Measurements from ENCODE around the gene KRTAP10-6.
"Not testable (repeated sequence)": the region's sequence is repeated elsewhere in the genome, so short reads cannot be mapped to it uniquely, and the experiment has no call there.

KRTAP10-6 gene

GRCh38 chr21:44617071-44617501 lies 24.8 kb upstream of the KRTAP10-6 start:
- no peak for DNase-seq (ENCODE audit: low read depth in 3 of 3, low spot score in 1 of 3)

- no peak for DNase-seq (ENCODE audit: low read depth in 3 of 3, low spot score in 1 of 3)
These were observed 24.3 kb upstream of the KRTAP10-6 start for GRCh38 chr21:44616591-44616926.

GRCh38 chr21:44615911-44616590 lies 23.7 kb upstream of the KRTAP10-6 start:
- DNase-seq (ENCODE audit: low read depth in 3 of 3, low spot score in 1 of 3): no peak

- DNase-seq (ENCODE audit: low read depth in 3 of 3, low spot score in 1 of 3): no peak
These were observed 23.2 kb upstream of the KRTAP10-6 start for GRCh38 chr21:44615466-44615865.

GRCh38 chr21:44614961-44615391 lies 22.7 kb upstream of the KRTAP10-6 start:
- DNase-seq (ENCODE audit: low read depth in 3 of 3, low spot score in 1 of 3): no peak

GRCh38 chr21:44614161-44614631 lies 21.9 kb upstream of the KRTAP10-6 start:
- no peak for DNase-seq (ENCODE audit: low read depth in 3 of 3, low spot score in 1 of 3)

DNA sequence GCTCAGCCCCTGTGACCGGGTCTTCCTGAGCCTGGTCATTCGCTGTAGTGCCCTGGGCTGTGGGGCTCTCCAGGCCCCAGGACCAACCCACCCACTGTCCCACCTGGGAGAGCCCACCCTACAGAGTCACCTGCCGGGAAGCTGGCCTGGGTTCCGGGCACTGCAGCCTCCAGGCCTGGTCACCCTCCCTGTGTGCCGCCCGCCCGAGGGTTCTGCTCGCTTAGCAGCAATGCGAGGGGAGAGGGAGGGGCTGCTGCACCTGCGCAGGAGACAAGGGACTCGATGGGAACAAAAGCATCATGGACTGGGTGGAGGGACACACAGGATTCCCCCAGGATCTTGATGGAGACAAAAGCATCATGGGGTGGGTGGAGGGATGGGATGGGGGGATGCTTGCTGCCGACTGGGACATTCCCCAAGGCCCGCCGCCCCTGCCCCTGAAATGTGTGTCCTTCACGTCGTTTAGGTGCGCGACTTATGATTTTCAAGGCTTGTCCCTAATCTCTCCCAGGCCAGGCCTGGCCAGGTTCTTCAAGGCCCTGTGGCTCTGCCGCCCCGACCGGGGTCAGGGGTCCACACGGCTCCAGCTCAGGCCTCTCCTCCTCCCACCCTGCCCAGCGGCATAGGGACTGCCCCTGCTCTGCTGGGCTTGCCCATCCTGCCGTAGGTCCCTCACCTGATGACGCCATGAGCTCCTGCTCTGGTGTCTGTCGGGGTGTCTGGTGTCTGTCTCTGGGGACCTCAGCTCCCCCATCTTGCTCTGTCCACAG lies 21.3 kb upstream of the KRTAP10-6 start:
- DNase-seq (ENCODE audit: low read depth in 3 of 3, low spot score in 1 of 3): no peak

DNA sequence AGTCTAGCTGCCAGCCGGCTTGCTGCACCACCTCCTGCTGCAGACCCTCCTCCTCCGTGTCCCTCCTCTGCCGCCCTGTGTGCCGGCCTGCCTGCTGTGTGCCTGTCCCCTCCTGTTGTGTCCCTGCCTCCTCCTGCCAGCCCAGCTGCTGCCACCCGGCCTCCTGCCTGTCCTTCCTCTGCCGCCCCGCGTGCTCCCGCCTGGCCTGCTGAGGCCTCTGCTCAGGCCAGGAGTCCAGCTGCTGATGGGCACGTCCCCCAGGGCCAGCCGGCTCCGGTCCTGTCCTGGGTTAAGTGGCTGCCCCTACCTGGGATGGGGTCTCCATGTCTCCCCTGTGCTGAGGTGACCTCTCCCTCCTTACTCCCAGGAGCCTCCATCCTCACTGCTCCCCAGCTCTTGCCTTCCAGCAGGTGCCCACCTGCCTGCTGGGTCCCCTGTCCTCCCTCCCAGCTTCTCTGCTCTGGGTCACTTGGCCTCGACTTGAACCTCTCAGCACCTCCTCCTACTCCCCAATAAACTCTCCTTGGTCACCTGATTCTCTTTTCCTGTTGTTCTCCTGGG lies 20.4 kb upstream of the KRTAP10-6 start:
- no peak for DNase-seq (ENCODE audit: low read depth in 3 of 3, low spot score in 1 of 3)

GRCh38 chr21:44612029-44612486 lies 19.8 kb upstream of the KRTAP10-6 start, which contains the start of gene KRTAP10-8:
Gene KRTAP10-8 (plus strand): TSS chr21:44612079. CDS start chr21:44612101, 22 bp downstream.
- no peak for DNase-seq (ENCODE audit: low read depth in 3 of 3, low spot score in 1 of 3)

DNA sequence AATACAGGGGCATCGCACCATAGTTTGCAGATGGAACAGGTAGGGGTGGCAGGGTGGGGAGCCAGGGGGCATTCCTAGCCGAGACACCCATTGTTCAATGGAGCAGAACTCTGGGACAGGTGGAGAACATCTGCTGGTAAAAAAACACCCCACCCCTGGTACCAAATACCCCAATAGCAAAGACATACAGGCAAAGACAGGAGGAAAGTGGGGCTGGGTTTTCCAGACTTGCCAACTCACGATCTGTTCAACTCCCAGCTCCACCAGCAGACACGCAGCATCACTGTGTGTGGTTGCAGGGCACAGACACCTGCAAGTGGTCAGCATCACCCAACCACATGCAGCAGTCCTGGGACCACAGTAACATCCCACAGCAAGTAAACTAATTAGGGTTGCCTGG lies 19.2 kb upstream of the KRTAP10-6 start:
- no peak for DNase-seq (ENCODE audit: low read depth in 3 of 3, low spot score in 1 of 3)

GRCh38 chr21:44610157-44610843 lies 18.0 kb upstream of the KRTAP10-6 start:
- DNase-seq (ENCODE audit: low read depth in 3 of 3, low spot score in 1 of 3): not testable (repeated sequence)

DNA sequence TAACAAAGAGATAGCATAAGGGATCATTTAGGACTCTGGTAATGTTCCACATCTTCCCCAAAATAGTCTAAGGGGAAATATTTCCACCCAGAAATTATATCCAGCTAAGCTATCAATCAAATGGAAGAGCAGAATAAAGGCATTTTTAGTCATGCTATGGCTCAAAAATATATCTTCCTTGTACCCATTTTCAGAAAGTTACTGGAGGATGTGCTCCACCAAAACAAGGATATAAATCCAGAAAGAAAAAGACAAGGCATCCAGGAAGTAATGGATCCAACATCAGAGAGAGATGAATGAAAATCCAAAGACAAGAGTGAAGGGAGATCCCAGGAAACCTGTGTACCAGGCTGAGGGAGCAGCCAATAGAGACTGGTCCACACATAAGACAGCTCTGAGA lies 16.9 kb upstream of the KRTAP10-6 start:
- no peak for DNase-seq (ENCODE audit: low read depth in 3 of 3, low spot score in 1 of 3)

GRCh38 chr21:44606495-44606894 lies 14.2 kb upstream of the KRTAP10-6 start:
- DNase-seq (ENCODE audit: low read depth in 3 of 3, low spot score in 1 of 3): no peak

GRCh38 chr21:44603911-44604310 lies 11.6 kb upstream of the KRTAP10-6 start:
- DNase-seq (ENCODE audit: low read depth in 3 of 3, low spot score in 1 of 3): no peak

GRCh38 chr21:44603109-44603875 lies 11.0 kb upstream of the KRTAP10-6 start:
- no peak for DNase-seq (ENCODE audit: low read depth in 3 of 3, low spot score in 1 of 3)

DNA sequence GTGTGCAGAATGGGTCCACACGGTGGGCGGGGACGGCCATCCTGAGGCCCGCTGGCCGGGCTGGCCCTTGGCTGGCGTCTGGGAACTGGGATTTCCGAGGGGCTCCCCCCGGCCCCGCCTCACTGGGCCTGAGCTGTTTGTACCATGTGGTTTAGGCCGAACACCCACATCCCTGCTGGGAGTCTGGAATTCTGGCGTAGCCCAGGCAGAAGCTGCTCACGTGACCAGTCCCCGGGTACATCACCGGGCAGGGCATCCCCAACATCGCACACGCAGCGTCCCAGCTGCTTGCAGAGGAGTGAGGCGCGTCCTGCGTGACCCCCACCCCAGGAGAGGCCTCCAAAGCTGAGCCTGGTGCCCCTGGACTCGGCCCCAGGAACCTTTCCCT lies 10.2 kb upstream of the KRTAP10-6 start:
- no peak for DNase-seq (ENCODE audit: low read depth in 3 of 3, low spot score in 1 of 3)

GRCh38 chr21:44601596-44602462 lies 9.5 kb upstream of the KRTAP10-6 start:
- no peak for DNase-seq (ENCODE audit: low read depth in 3 of 3, low spot score in 1 of 3)

DNA sequence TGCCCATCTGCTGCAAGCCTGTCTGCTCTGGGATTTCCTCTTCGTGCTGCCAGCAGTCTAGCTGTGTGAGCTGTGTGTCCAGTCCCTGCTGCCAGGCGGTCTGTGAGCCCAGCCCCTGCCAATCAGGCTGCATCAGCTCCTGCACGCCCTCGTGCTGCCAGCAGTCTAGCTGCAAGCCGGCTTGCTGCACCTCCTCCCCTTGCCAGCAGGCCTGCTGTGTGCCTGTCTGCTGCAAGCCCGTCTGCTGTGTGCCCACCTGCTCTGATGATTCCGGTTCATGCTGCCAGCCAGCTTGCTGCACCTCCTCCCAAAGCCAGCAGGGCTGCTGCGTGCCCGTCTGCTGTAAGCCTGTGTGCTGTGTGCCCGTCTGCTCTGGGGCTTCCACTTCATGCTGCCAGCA lies 8.8 kb upstream of the KRTAP10-6 start:
- not testable (repeated sequence) for DNase-seq (ENCODE audit: low read depth in 3 of 3, low spot score in 1 of 3)

DNA sequence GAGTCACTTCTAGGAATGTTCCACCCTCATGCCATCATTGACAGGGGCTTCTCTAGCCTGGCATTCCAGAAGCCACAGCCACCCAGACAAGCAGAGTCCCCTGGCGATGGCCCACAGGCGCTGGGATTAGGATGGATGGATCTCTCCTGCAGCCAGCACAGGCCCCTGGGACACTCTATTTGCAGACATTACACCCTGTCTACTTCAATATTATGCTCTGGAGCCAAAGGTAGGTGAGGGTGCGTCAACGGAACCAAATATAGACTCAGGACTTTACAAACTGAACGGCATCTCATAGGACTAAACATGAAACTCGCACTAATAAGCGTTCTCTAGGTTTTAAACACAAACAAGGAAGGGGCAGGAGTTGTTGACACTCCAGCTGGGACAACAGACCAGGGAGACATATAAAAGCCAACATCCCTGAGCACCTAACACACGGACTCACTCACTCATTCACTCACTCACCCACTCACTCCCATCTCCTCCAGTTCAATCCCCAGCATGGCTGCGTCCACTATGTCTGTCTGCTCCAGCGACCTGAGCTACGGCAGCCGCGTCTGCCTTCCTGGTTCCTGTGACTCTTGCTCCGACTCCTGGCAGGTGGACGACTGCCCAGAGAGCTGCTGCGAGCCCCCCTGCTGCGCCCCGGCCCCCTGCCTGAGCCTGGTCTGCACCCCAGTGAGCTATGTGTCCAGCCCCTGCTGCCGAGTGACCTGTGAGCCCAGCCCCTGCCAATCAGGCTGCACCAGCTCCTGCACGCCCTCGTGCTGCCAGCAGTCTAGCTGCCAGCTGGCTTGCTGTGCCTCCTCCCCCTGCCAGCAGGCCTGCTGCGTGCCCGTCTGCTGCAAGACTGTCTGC lies 8.0 kb upstream of the KRTAP10-6 start, which contains the start of gene KRTAP10-7:
TSS of gene KRTAP10-7 (plus strand) at position 480 of the 861 bp plus-strand sequence. CDS start at position 505, 25 bp downstream.
- DNase-seq (ENCODE audit: low read depth in 3 of 3, low spot score in 1 of 3): not testable (repeated sequence)

Measured in stimulated activated CD4-positive, alpha-beta T cell treated with anti-CD3 and anti-CD28 coated beads, TNF-alpha, amount 100 ng/mL, for 1 hour (primary cell).